Colonic mucosa (tissue), 4 donors: ENCODE data around the gene CMTM2. TPM values are rescaled to one million over a fixed set of nuclear protein-coding genes. Genes with fewer than 3 reads are reported as not detected.
"Not testable (repeated sequence)": the region's sequence is repeated elsewhere in the genome, so short reads cannot be mapped to it uniquely, and the experiment has no call there.

Experiments used
- DNase-seq: peaks from one replicate; pipeline ENCODE4 v3.0.0-alpha.2; 2020
- H3K27ac ChIP-seq: fragments of 200-600 bp; one replicate; pipeline ENCODE4 v1.8.0; 2021
- H3K27me3 ChIP-seq: fragments of 200-600 bp; one replicate; pipeline ENCODE4 v1.8.0; 2021
- H3K36me3 ChIP-seq: fragments of 200-600 bp; one replicate; pipeline ENCODE4 v1.8.0; 2021
- H3K4me1 ChIP-seq: fragments of 200-600 bp; one replicate; pipeline ENCODE4 v1.8.0; 2021; ENCODE audit warnings: mild to moderate bottlenecking
- H3K4me3 ChIP-seq: fragments of 200-600 bp; one replicate; pipeline ENCODE4 v1.8.0; 2021
- H3K9ac ChIP-seq, 2 donors: one replicate each; pipeline ENCODE4 v1.7.0; 2013; ENCODE audit warnings: control low read depth in 2 of 2, low read depth in 2 of 2, low read length in 2 of 2
- H3K9me3 ChIP-seq: fragments of 200-600 bp; one replicate; pipeline ENCODE4 v1.8.0; 2021
- CTCF ChIP-seq: fragments of 200-600 bp; IDR thresholded peaks from one replicate; pipeline ENCODE4 v1.8.0; 2022; ENCODE audit warnings: antibody characterized with exemption, mild to moderate bottlenecking
- intact Hi-C: fragments of 100-400 bp; cut with DNase I; formaldehyde crosslinking; loops from one replicate; pipeline ENCODE4 v1.14.1; 2022
- total RNA-seq, 2 donors: library from RNA; stranded (reverse); fragmentation: NEBNext Ultra II Directional in 1 of 2; extraction: Animal tissue kit (Norgen Biotek cat#: 25700) in 1 of 2; gene quantifications; one replicate each; pipeline ENCODE4 v1.2.1, GENCODE V29; 2021
- donor health status: healthy.
- donor health status: DM: no; HTN: no; CAD: no.
- donor health status: DM: no; HTN: no; CAD: no.

The CMTM2 gene
- total RNA-seq, 2 donors from 2014 or later = not detected

- no peak overlapping the region for H3K27ac ChIP-seq
- no peak overlapping the region for H3K9ac ChIP-seq
- no peak overlapping the region for H3K4me3 ChIP-seq
- H3K36me3 ChIP-seq = no peaks in the 10 kb centered on the region
- H3K4me1 ChIP-seq = no peaks in the 10 kb centered on the region
- DNase-seq = no peak
- no peaks in the 10 kb centered on the region for H3K27me3 ChIP-seq
- no peak for TF ChIP-seq CTCF
- H3K9me3 ChIP-seq = no peaks in the 10 kb centered on the region
- intact Hi-C loops = no loop called here
Observed at GRCh38 chr16:66594739-66595138, 15.5 kb downstream of the CMTM2 start.

- H3K27me3 ChIP-seq, intact Hi-C loops, H3K4me3 ChIP-seq, H3K4me1 ChIP-seq, H3K36me3 ChIP-seq, DNase-seq, H3K9me3 ChIP-seq, H3K27ac ChIP-seq, H3K9ac ChIP-seq: not testable (repeated sequence)
Observed at GRCh38 chr16:66596559-66596958, 17.3 kb downstream of the CMTM2 start.

- H3K4me3 ChIP-seq = no peak overlapping the region
- H3K4me1 ChIP-seq = no peaks in the 10 kb centered on the region
- DNase-seq = no peak
- no peak overlapping the region for H3K9ac ChIP-seq
- intact Hi-C loops = no loop called here
- no peaks in the 10 kb centered on the region for H3K9me3 ChIP-seq
- no peaks in the 10 kb centered on the region for H3K36me3 ChIP-seq
- no peaks in the 10 kb centered on the region for H3K27me3 ChIP-seq
- TF ChIP-seq CTCF = no peak
- no peak overlapping the region for H3K27ac ChIP-seq
Observed at GRCh38 chr16:66596986-66597848, 18.0 kb downstream of the CMTM2 start.

- Histone ChIP-seq H3K9ac (no peak overlapping the region), H3K27me3 (no peaks in the 10 kb centered on the region), H3K4me3 (no peak overlapping the region), H3K36me3 (no peaks in the 10 kb centered on the region), H3K27ac (no peak overlapping the region), H3K4me1 (no peaks in the 10 kb centered on the region), H3K9me3 (no peaks in the 10 kb centered on the region)
- no peak for TF ChIP-seq CTCF
- intact Hi-C loops = no loop called here
- DNase-seq = no peak
Observed at GRCh38 chr16:66598111-66598510, 18.8 kb downstream of the CMTM2 start.

- no peak for DNase-seq
- H3K9ac ChIP-seq = no peak overlapping the region
- peaks cover 10% of the 10 kb centered on the region for H3K27me3 ChIP-seq
- no peak for TF ChIP-seq CTCF
- H3K27ac ChIP-seq = no peak overlapping the region
- no peaks in the 10 kb centered on the region for H3K4me1 ChIP-seq
- H3K4me3 ChIP-seq = no peak overlapping the region
- intact Hi-C loops = loop anchor here (5.0 kb wide), 1 partner anchor 192 kb away; no protein-coding TSS in a partner anchor
- H3K36me3 ChIP-seq = no peaks in the 10 kb centered on the region
- no peaks in the 10 kb centered on the region for H3K9me3 ChIP-seq
Observed at GRCh38 chr16:66599726-66600125, 20.5 kb downstream of the CMTM2 start.

- no peak for DNase-seq
- no peak overlapping the region for H3K27ac ChIP-seq
- H3K27me3 ChIP-seq = peaks cover 17% of the 10 kb centered on the region
- intact Hi-C loops = loop anchor here (5.0 kb wide), 1 partner anchor 193 kb away; no protein-coding TSS in a partner anchor
- TF ChIP-seq CTCF = no peak
- no peak overlapping the region for H3K4me3 ChIP-seq
- no peaks in the 10 kb centered on the region for H3K4me1 ChIP-seq
- H3K9me3 ChIP-seq = no peaks in the 10 kb centered on the region
- no peak overlapping the region for H3K9ac ChIP-seq
- no peaks in the 10 kb centered on the region for H3K36me3 ChIP-seq
Observed at GRCh38 chr16:66600477-66600876, 21.2 kb downstream of the CMTM2 start.
